Gastroesophageal sphincter (tissue), 3 donors: Measurements from ENCODE around the gene GSTA4.

Experiments
- CTCF ChIP-seq, 4 experiments: fragments of 200-600 bp in 2 of 4; fragments of 450-650 bp in 2 of 4; sonication (generic) in 1 of 4; IDR thresholded peaks; one replicate each; pipeline ENCODE4 v1.5.1; 2017 to 2019; ENCODE audit warnings: antibody characterized with exemption in 4 of 4, mild to moderate bottlenecking in 2 of 4, moderate library complexity in 2 of 4
- POLR2A ChIP-seq, 2 donors: fragments of 450-650 bp; IDR thresholded peaks; one replicate each; pipeline ENCODE4 v1.6.1; 2017; ENCODE audit warnings: antibody characterized with exemption in 2 of 2, mild to moderate bottlenecking in 2 of 2, moderate library complexity in 1 of 2
- POLR2AphosphoS5 ChIP-seq: sonication (generic); formaldehyde crosslinking; IDR thresholded peaks from one replicate; pipeline ENCODE4 v1.6.1; 2017; ENCODE audit warnings: antibody characterized with exemption

GRCh38 chr6:52985228-52985627, 9.9 kb downstream of the GSTA4 start:
- TF ChIP-seq CTCF (IDR thresholded peaks at IDR 0.05): no peak
- TF ChIP-seq POLR2A (IDR thresholded peaks at IDR 0.05): no peak
- TF ChIP-seq POLR2AphosphoS5: no peak
